ENCODE measurements around the gene SLC36A1.
A peak's percentile ranks its signal among the peaks of the same experiment; 100 is the strongest.

SLC36A1 gene

GRCh38 chr5:151509836-151510235 lies 62.4 kb downstream of the SLC36A1 start:
- H3K4me3 ChIP-seq (ENCODE audit: low read length) = no peak overlapping the region
- DNase-seq (ENCODE audit: low read depth) = no peak
- TF ChIP-seq CTCF (conservative IDR thresholded peaks at IDR 0.05; ENCODE audit: low read depth, low read length) = no peak

- no peak for DNase-seq (ENCODE audit: low read depth)
- H3K4me3 ChIP-seq (ENCODE audit: low read length) = no peak overlapping the region
- no peak for TF ChIP-seq CTCF (conservative IDR thresholded peaks at IDR 0.05; ENCODE audit: low read depth, low read length)
Measured at GRCh38 chr5:151517122-151517920, 69.9 kb downstream of the SLC36A1 start.

- DNase-seq (ENCODE audit: low read depth) = no peak
- TF ChIP-seq CTCF (conservative IDR thresholded peaks at IDR 0.05; ENCODE audit: low read depth, low read length) = no peak
- no peak overlapping the region for H3K4me3 ChIP-seq (ENCODE audit: low read length)
Measured at GRCh38 chr5:151520294-151520693, 72.9 kb downstream of the SLC36A1 start.

- no peak for DNase-seq (ENCODE audit: low read depth)
- no peak overlapping the region for H3K4me3 ChIP-seq (ENCODE audit: low read length)
- no peak for TF ChIP-seq CTCF (conservative IDR thresholded peaks at IDR 0.05; ENCODE audit: low read depth, low read length)
Measured at GRCh38 chr5:151522226-151522625, 74.8 kb downstream of the SLC36A1 start.

- H3K4me3 ChIP-seq (ENCODE audit: low read length) = no peak overlapping the region
- peak; percentile 76 for TF ChIP-seq CTCF (conservative IDR thresholded peaks at IDR 0.05; ENCODE audit: low read depth, low read length)
- peak; percentile 3 for DNase-seq (ENCODE audit: low read depth)
Measured at GRCh38 chr5:151523335-151523734, 75.9 kb downstream of the SLC36A1 start.

GRCh38 chr5:151528153-151528552 lies 80.8 kb downstream of the SLC36A1 start:
- no peak overlapping the region for H3K4me3 ChIP-seq (ENCODE audit: low read length)
- DNase-seq (ENCODE audit: low read depth) = no peak
- TF ChIP-seq CTCF (conservative IDR thresholded peaks at IDR 0.05; ENCODE audit: low read depth, low read length) = no peak

- no peak for TF ChIP-seq CTCF (conservative IDR thresholded peaks at IDR 0.05; ENCODE audit: low read depth, low read length)
- DNase-seq (ENCODE audit: low read depth) = no peak
- H3K4me3 ChIP-seq (ENCODE audit: low read length) = no peak overlapping the region
Measured at GRCh38 chr5:151528996-151529395, 81.6 kb downstream of the SLC36A1 start.
